H1 (cell line): ENCODE measurements around the gene BAD. TPM values are rescaled to one million over a fixed set of nuclear protein-coding genes. Genes with fewer than 3 reads are reported as not detected.

Source experiments
- BRCA1 ChIP-seq: IDR thresholded peaks from 2 replicates; pipeline ENCODE4 v1.6.1; 2012; ENCODE audit warnings: low read depth, low read length, improper control_type of control experiment
- CHD7 ChIP-seq: fragments of 300-600 bp; sonication (generic); IDR thresholded peaks from 2 replicates; pipeline ENCODE4 v1.7.1; 2012; ENCODE audit warnings: low read length, moderate library complexity, mild to moderate bottlenecking, inconsistent platforms; ENCODE audit not compliant: insufficient replicate concordance
- EP300 ChIP-seq, 2 experiments: IDR thresholded peaks; 1 replicate in 1 of 2; 2 replicates in 1 of 2; pipeline ENCODE4 v1.6.1; 2011 to 2012; ENCODE audit warnings: low read depth in 2 of 2, low read length in 2 of 2, mild to moderate bottlenecking in 2 of 2, borderline replicate concordance in 1 of 2, inconsistent platforms in 1 of 2, moderate library complexity in 1 of 2
- MAFK ChIP-seq: IDR thresholded peaks from 2 replicates; pipeline ENCODE4 v1.6.1; 2012; ENCODE audit warnings: low read depth, mild to moderate bottlenecking, improper control_type of control experiment, low read length
- NRF1 ChIP-seq: IDR thresholded peaks from 2 replicates; pipeline ENCODE4 v1.6.1; 2011; ENCODE audit warnings: mild to moderate bottlenecking, low read depth, low read length, improper control_type of control experiment
- TCF12 ChIP-seq: IDR thresholded peaks from 2 replicates; pipeline ENCODE4 v1.6.1; 2011; ENCODE audit warnings: low read depth, mild to moderate bottlenecking, low read length
- polyA plus RNA-seq, 7 experiments: library from polyadenylated mRNA; depleted of rRNA in 3 of 7; stranded (reverse) in 5 of 7; unstranded in 2 of 7; fragments of >200 nt in 5 of 7; fragments of 200-250 nt in 2 of 7; gene quantifications; 1 replicate in 5 of 7; 2 replicates in 1 of 7; 4 replicates in 1 of 7; pipeline versions ENCODE4 v1.2.1 to v1.2.3, GENCODE V29; 2011 to 2013; ENCODE audit warnings: missing spikeins in 2 of 7, mixed read lengths in 2 of 7
- total RNA-seq: library from RNA; stranded (reverse); fragmentation: NEBNext Ultra II Directional; extraction: Animal tissue kit (Norgen Biotek cat#: 25700); gene quantifications from 2 replicates; pipeline ENCODE4 v1.2.1, GENCODE V29; 2021

BAD gene
- total and polyA plus RNA-seq, 2 of the 8 experiments (the other 6 are each of a cell fraction or from before 2014, with no cell fraction given), result 23.1 to 33.7 TPM

- no peak for TF ChIP-seq CHD7
- TF ChIP-seq MAFK, result no peak
- no peak for TF ChIP-seq BRCA1
- TF ChIP-seq TCF12, result no peak
- TF ChIP-seq NRF1, result no peak
- TF ChIP-seq EP300 (IDR thresholded peaks at IDR 0.05; ENCODE audit: borderline replicate concordance in 1 of 2, low read depth in 2 of 2, low read length in 2 of 2), result no peak
- TF ChIP-seq, all 59 proteins: peak for 0
Measured at GRCh38 chr11:64296236-64296635, 11.8 kb upstream of the BAD start (continued).
